SU-DHL-6 (cell line): ENCODE results near the gene PCSK2.

ENCODE experiments used
- EZH2phosphoT487 ChIP-seq: fragments of 200-600 bp; sonication (generic), shearing (Covaris generic); conservative IDR thresholded peaks from 2 replicates; pipeline ENCODE4 v1.6.1; 2018; ENCODE audit warnings: mild to moderate bottlenecking, antibody characterized with exemption, low read length, moderate library complexity, mixed read lengths
- TF ChIP-seq, protein P1 (sequence below): fragments of 200-600 bp; sonication (generic); IDR thresholded peaks from one replicate; pipeline ENCODE4 v1.5.1; 2017; ENCODE audit warnings: antibody characterized with exemption, mild to moderate bottlenecking, low read length, moderate library complexity; ENCODE audit not compliant: insufficient read depth, poor library complexity, severe bottlenecking

DNA sequence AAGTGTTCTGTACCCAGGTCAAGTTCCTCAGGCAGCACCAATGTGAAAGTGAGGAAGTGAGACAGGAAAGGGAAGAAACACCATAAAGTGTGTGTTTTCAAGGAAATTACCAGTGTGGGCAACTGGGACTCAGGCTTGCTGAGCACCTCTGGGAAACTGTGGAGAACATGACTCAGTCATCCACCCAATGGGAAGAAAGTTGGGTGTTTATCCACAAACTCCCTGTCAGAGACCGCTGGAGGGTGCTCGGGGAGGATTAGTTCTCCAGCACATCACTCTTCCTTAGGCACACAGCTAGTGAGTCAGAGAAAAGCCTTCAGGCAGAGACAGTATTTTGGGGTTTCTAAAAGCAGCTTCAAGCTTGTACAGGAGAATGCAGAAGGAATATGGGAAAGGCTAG is 93.6 kb downstream of the PCSK2 start:
- TF ChIP-seq, protein P1, sequence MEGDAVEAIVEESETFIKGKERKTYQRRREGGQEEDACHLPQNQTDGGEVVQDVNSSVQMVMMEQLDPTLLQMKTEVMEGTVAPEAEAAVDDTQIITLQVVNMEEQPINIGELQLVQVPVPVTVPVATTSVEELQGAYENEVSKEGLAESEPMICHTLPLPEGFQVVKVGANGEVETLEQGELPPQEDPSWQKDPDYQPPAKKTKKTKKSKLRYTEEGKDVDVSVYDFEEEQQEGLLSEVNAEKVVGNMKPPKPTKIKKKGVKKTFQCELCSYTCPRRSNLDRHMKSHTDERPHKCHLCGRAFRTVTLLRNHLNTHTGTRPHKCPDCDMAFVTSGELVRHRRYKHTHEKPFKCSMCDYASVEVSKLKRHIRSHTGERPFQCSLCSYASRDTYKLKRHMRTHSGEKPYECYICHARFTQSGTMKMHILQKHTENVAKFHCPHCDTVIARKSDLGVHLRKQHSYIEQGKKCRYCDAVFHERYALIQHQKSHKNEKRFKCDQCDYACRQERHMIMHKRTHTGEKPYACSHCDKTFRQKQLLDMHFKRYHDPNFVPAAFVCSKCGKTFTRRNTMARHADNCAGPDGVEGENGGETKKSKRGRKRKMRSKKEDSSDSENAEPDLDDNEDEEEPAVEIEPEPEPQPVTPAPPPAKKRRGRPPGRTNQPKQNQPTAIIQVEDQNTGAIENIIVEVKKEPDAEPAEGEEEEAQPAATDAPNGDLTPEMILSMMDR: no peak
- TF ChIP-seq EZH2phosphoT487: no peak
